ENCODE data around the gene SMIM36.

DNA sequence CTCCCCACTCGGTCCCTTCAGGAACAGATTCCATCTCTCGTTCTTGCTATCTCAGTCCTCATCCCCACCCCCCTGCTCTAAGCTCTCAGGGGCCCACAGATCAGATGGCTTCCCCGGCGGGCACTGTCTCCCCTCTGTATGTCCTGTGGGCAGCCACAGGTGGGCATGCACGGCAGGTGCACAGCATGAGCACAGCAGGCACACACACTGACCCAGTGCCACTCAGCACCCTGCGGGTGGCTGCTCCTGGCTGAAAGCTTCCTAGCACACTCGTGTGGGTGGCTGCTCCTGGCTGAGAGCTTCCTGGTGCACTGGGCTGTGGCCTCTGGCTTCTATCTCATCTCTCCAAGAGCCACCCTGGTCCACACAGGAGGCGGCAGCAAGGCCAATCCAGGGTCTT, 44.5 kb upstream of the SMIM36 start:
- TF ChIP-seq CTCF (IDR thresholded peaks at IDR 0.05) = no peak
- no peak for TF ChIP-seq ZFX (IDR thresholded peaks at IDR 0.05; ENCODE audit: borderline replicate concordance)

Data from 22Rv1 (cell line).